DND-41 (cell line): ENCODE results near the gene GLYATL3.

ENCODE experiments used
- EZH2 ChIP-seq: IDR thresholded peaks from 3 replicates; pipeline ENCODE4 v1.6.1; 2012; ENCODE audit warnings: borderline replicate concordance, low read depth, mild to moderate bottlenecking, moderate library complexity, low read length, inconsistent platforms; ENCODE audit not compliant: severe bottlenecking
- TF ChIP-seq, protein P1 (sequence below): IDR thresholded peaks from 2 replicates; pipeline ENCODE4 v1.5.1; 2012; ENCODE audit warnings: borderline replicate concordance, low read length, moderate library complexity, mild to moderate bottlenecking; ENCODE audit not compliant: poor library complexity, severe bottlenecking; ENCODE audit errors: extremely low read depth

DNA sequence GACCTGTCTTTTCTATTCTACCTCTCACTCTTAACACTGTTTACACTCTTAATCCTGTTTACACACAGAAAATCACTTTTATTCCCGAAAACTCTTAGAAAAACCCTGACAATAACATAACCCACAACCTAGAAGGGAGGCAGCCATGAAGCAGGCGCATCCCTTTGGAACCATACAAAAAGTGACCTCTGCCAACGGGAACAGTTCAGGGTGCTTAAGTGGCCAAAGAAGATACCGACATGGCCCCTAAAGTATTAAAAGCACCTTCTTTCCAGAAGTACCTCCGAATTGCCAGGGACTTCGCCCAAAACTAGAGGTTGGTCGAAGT, 37.2 kb upstream of the GLYATL3 start:
- TF ChIP-seq, protein P1, sequence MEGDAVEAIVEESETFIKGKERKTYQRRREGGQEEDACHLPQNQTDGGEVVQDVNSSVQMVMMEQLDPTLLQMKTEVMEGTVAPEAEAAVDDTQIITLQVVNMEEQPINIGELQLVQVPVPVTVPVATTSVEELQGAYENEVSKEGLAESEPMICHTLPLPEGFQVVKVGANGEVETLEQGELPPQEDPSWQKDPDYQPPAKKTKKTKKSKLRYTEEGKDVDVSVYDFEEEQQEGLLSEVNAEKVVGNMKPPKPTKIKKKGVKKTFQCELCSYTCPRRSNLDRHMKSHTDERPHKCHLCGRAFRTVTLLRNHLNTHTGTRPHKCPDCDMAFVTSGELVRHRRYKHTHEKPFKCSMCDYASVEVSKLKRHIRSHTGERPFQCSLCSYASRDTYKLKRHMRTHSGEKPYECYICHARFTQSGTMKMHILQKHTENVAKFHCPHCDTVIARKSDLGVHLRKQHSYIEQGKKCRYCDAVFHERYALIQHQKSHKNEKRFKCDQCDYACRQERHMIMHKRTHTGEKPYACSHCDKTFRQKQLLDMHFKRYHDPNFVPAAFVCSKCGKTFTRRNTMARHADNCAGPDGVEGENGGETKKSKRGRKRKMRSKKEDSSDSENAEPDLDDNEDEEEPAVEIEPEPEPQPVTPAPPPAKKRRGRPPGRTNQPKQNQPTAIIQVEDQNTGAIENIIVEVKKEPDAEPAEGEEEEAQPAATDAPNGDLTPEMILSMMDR: no peak
- no peak for TF ChIP-seq EZH2
